ENCODE results near the gene ACSF3.
"Not testable (repeated sequence)": the region's sequence is repeated elsewhere in the genome, so short reads cannot be mapped to it uniquely, and the experiment has no call there.

ACSF3 gene

DNA sequence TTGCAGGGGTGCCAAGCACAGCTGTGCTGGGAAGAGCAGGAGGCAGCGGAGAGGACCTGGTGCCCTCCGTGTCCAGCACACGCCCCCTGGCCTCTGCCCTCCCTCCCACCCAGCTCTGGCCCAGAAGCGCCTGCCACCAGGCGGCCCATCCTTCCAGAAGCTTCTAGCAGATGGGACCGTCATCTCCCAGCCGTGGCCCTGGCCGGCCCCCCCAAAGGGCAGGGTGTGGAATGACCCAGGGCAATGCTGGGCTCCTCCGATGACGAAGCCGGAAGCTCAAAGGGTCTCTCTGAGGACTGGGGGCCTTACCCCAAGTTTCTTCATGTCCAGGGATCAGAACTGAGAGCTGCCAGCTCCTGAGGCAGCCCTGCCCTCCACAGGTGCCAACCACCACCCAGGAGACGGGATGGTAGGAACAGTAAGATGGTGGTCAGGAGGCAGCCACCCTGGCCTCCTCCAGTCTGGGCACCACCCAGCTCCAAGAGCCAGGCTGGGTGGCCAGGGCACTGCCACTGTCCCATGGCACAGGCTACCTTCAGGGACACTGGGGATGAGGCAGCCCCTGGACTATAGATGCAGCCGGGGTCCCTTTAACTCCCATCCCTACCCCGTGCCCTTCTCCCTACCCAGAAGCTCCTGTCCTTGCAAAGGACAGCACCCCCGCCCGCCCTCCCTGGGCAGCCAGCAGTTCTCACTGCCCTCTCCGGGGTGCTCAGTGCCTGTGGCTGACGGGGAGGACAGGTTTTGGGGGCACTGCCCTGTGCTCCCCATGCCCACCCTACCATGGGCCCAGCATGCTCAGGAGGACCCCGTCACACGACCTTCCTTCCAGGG lies 71.4 kb downstream of the ACSF3 start:
- DNase-seq, result no peak

DNA sequence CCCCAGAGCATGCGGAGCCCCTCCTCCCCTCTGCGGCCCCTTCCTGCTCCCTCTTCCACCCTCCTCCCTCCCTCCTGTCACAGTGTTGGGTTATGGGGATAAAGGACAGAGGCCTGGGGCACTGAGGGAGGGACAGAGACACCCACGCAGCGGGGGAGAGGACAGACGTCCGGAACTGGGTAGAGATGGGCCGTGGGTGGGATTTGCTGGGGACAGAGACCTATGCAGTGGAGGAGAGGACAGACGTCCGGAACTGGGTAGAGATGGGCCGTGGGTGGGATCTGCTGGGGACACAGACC lies 72.0 kb downstream of the ACSF3 start:
- not testable (repeated sequence) for DNase-seq

DNA sequence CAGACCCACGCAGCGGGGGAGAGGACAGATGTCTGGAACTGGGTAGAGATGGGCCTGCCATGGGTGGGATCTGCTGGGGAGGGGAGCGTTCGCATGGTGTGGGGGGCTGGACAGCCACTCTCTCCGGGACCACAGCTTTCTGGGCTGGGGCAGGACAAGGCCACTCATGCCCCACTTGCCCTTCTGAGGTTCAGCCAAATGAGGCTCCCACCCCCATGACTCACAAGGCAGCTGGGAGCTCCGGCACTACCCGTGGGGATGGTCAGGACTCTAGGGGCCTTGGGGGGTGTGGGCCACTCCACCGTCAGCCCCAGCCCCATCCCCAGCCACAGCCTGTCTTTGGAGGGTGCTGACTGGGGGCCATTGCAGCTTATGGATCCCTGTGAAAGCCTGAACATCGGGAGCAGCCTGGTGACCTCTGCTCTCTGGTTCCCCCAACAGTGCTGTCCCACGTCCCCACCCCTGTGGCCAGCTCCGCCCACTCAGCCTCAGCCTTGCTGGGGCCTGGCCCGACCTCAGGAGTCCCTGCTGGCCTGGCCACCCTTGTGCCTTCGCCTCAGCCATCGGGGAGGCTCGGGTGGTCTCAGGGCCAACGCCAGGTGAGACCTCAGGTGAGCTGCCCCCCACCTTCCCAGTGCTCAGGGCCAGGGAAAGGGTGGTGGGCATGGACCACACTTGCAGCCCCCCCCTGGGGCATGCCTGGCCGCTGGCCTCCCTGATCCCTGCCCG lies 73.2 kb downstream of the ACSF3 start:
- DNase-seq, result no peak

DNA sequence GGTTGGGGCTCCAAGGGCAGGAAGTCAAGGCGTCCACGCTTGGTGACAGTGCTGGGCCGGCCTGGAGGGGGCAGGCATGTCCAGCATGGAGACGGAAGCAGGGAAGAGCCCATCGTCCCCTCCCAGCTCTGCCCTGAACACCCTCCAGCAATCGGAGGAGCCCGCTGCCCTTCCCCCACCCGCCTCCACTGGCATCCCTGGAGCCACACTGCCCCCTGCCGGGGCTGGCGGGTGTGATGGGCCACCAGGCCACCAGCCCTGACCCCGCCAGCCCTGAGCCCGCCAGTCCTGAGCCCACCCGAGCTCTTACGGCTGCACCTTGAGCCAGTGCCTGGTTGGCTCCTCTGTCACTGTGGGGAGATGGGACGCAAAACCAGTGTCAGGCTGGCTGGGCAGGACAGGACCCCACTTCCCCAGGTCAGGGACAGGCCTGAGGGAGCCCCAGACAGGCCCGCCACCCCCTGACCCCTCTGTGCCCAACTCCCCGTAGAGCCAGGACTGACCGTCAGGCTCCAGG lies 73.8 kb downstream of the ACSF3 start:
- peak; percentile 88 for DNase-seq

GRCh38 chr16:89168381-89169189 lies 74.9 kb downstream of the ACSF3 start:
- no peak for DNase-seq

GRCh38 chr16:89169778-89170177 lies 76.1 kb downstream of the ACSF3 start:
- DNase-seq, result no peak

- DNase-seq, result no peak
These were observed 76.9 kb downstream of the ACSF3 start for GRCh38 chr16:89170346-89171215.

DNA sequence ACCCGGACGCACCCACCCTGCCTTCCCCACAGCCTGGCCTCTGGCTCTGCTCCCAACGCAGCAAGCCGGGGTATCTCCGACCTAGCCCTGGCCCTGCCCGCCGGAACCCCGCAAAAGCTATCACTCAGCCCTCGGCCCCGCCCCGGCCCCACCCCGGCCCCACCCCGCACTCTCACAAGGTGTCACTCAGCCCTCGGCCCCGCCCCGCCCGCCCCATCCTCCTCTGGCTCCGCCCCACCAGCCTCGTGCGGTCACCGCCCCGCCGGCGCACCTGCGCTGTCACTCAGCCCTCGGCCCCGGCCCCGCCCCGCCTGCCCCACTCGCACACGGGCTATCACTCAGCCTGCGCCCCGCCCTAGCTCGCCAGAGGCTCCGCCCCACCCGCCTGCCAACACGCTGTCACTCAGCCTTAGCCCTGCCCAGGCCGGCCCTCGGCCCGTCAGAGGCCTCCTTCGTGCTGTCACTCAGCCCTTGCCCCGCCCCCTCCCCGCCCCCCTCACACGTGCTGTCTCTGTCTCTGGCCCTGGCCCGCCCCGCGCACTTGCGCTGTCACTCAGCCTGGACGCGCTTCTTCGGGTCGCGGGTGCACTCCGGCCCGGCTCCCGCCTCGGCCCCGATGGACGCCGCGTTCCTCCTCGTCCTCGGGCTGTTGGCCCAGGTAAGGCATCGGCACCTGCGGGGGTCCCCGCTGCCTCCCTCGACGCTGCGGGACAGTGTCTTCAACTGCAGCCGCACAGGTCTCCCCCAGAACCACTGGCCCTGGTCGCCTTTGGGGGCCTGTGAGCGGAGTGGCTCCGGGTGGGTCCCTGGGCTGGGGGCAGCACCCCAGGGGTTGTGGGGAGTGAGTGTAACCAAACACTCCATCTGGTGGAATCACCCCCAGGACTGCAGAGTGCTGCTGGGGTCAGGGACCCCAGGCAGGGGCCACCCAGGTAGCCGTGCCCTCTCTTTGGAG lies 77.8 kb downstream of the ACSF3 start, which contains the start of gene CDH15:
TSS of gene CDH15 (plus strand) at position 533 of the 955 bp plus-strand sequence. CDS start at position 617, 84 bp downstream.
- DNase-seq, result peak; percentile 95

DNA sequence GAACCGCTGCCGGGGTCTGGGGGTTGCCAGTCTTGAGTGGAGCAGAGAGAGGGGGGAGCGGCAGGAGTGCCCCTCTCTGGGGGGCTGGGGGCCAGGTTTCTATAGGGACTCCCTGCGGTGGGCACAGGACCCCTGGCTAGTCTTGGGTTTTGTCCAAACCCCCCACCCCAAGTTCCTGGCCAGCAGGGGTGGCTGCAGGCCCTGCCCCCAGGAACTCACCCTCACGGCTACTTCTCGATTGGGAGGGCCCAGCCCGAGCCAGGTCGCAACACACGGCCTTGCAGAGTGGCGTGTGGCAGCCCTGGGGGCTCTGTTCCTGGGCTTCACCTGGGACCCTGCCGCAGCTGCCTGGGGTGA lies 78.5 kb downstream of the ACSF3 start:
- DNase-seq, result no peak

DNA sequence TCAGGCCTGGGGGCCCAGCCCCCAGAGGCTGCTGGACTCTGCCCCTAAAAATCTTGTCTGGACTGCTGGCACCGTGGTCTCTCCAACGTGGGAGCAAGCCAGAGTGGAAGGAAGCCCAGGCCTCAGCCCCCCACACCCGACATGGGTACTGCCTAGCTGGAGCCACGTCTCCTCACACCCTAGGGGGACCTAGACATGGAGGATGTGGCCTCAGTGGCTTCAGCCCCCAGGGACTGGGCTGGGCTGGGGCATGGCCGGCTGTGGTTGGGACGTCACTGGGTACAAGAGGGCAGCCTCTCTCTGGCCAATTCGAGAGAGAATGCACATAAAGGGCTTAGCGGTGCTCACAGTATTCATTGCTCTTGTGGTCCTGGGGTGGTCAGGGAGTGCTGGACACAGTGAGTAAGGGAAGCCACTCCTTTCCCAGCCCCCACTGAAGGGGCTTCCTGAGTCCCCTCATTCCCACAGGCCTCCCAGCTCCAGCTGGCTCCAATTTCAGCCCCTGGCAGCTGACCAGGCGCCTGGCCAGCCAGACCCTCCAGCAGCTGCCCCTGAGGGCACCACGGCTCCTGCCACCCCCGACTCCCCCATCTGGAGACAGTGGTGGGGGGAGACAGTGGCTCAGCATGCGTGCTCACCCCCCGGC lies 79.0 kb downstream of the ACSF3 start:
- DNase-seq, result no peak

DNA sequence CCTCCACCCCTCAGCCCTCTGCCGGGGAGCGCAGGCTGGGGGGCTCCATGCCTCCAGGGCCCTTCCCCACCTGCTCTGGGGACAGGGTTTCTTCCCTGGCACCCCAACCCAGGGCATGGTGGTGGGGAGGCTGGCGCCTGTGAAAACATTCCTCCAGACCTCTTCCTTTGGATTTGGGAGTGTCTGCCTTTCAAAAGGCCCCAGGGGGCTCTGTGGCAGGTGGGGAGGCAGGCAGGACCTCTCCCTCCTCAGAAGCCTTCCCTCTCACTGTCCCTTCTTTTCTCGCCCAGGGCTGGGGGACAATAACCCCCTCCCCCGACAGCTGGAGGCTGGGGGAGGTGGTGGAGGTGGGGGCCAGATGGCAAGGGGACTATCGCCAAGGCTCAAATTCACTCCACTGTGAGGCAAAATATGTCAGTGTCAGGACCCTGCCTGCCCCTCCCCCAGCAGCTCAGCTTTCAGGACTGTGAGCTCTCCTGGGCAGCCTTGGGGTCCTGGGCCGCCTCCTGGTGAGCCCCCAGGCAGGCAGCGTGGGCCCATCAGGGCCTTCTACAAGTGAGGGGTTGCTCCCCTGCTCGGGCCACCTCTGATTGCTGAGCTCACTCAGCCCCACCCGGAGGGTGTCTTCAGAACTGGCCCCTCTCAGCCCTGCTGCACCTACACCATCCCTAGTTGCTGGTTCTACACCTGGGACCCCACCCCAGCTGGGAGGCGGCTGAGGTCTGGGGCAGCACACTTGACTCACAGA lies 79.7 kb downstream of the ACSF3 start:
- no peak for DNase-seq

DNA sequence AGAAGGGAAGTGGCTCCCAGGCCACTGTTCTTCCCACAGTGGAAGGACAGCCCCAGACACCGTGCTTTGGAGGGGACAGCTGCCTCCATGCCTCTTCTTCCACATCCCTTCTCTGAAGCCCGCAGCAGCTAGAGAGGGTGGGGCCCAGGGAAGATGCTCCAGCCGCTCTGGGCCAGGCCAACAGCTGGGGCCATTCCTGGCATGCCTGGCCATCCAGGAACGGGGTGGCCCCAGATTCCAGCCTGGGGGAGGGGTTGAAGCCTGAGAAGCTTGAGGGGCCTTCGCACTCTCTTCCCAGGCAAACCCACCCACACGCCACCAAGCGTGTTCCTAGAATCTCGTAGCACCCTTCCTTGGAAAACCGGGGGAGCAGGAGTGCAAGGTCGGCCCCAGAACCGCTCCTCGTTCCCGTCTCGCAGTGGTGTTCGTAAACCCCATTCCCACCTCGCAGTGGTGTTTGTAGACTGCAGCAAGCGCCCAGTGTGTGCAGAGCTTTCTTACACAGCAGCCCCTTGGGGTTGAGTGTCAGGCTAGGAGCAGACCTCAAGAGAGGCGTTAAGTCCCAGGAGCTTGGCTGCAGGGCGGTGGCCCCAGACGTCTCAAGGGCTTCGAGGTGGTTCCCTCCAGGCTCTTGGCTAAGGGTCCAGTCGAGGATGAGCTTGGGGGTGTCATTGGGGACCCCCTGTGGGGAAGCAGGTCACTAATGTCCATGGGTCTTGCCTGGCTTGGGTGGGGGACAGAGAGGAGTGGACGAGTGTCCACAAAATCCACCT lies 80.6 kb downstream of the ACSF3 start:
- no peak for DNase-seq

- no peak for DNase-seq
These were observed 81.2 kb downstream of the ACSF3 start for GRCh38 chr16:89174877-89175276.

DNA sequence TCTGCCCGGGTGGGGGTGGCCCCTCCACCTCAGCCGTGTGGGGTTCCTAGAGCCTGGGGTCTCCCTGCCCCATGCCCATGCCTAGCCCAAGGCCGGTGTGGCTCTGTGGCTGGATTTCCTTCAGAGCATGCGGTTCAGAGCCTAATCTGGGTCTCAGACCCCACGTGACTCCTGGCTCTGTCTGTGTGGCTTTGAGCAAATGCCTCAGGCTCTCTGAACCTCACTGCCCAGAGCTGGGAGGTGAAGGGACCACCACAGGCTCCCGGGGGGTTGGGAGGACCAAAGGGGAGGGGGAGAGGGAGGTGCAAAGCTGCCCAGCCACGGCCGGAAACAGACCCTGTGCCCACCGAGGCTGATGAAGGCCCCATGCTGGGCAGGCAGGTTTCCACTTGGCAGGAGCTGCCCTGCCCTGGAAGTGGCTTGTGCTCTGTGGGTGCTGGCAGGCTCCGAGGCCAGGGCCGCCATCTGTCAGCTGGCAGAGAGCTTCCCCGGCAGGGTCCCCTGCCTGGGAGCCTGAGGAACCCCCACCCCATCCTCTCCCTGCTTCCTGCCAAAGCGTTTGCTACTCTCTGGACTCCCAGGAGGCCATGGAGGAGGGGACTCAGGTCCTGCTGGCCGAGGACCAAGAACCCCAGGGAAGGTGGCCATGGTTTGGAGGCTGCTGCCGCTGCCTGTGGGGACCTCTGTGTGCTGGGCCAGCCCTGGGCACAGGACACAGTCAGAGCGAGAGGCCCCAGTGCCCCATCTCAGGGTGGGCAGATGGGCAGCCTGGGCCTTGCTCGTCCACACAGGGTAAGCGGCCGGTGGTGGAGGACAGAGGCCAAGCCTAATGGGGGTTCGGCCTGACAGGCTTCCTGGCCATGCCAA lies 81.9 kb downstream of the ACSF3 start:
- DNase-seq, result no peak

DNA sequence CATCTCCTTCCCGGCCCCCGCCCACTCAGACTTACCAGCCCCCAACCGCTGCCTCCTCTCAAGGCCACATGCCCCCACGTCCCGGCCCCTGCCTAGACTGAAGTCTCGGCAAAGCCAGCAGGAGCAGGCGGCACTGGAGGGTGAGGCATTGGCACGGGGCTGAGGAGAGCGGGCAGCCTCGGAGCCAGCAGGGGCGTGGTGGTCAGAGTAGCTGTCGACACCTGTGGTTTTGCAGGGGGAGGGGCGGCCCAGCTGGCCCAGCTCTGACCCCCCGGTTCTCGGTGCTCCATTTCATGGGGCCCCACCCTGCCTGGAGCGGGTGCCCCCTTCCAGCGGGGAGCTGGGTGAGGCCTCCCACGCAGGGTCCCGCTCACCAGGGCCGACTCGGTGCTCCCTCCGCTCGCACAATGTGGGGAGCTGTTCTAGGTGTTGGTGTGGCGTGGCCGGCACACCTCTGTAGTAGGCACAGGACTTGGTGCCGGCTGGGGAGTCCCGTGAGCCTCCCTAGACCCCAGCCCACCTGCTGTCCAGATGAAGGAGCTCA lies 82.6 kb downstream of the ACSF3 start:
- no peak for DNase-seq

DNA sequence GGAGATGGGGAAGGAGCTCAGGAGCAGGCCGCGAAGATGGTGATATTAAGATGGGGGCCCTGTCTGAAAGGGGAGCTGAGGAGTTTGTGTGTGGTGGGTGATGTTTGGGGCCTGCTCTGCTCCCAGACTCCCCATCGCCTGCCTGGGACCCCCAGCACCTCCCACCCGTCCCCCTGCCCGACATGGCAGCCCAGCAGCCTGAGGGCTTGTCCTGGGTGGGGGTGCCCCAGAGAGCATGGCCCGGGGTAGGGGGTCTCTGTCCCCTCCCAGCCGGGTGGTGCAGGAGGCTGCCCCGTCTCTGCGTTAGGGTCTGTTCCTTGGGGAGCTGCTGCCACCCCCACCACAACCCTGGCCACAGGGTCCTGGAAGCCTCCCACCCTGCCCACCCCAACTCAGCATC lies 83.1 kb downstream of the ACSF3 start:
- DNase-seq, result no peak

- no peak for DNase-seq
These were observed 83.8 kb downstream of the ACSF3 start for GRCh38 chr16:89177501-89177900.

All from stimulated activated CD4-positive, alpha-beta T cell treated with anti-CD3 and anti-CD28 coated beads, Interleukin-4, amount 100 ng/mL, for 24 hours (primary cell).